ENCODE measurements around the gene RNLS.

DNA sequence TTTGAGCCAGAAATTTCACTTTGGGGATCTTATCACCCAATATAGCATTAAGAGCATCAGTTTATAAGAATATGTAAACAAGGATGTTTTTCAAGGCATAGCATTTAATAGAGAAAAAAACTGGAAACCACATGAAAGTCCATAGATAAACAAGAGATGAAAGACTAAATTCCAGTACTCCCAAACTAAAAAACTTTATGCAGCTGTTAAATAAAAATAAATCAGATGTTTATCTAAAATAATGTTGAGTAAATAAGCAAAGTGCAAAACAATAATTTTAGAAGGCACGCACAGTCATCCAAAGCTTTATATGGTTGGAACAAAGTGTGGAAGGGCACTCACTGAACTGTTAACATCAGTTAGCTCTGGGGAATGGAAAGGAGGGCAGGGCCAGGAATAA lies 21.0 kb downstream of the RNLS start:
- TF ChIP-seq, protein P1, sequence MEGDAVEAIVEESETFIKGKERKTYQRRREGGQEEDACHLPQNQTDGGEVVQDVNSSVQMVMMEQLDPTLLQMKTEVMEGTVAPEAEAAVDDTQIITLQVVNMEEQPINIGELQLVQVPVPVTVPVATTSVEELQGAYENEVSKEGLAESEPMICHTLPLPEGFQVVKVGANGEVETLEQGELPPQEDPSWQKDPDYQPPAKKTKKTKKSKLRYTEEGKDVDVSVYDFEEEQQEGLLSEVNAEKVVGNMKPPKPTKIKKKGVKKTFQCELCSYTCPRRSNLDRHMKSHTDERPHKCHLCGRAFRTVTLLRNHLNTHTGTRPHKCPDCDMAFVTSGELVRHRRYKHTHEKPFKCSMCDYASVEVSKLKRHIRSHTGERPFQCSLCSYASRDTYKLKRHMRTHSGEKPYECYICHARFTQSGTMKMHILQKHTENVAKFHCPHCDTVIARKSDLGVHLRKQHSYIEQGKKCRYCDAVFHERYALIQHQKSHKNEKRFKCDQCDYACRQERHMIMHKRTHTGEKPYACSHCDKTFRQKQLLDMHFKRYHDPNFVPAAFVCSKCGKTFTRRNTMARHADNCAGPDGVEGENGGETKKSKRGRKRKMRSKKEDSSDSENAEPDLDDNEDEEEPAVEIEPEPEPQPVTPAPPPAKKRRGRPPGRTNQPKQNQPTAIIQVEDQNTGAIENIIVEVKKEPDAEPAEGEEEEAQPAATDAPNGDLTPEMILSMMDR (IDR thresholded peaks at IDR 0.05 in 2 of 3, conservative IDR thresholded peaks at IDR 0.05 in 1 of 3; ENCODE audit: borderline replicate concordance in 1 of 3, insufficient read depth in 1 of 3, low read depth in 2 of 3, low read length in 2 of 3): no peak
- TF ChIP-seq SIN3A (IDR thresholded peaks at IDR 0.05; ENCODE audit: low read depth): no peak
- no peak for TF ChIP-seq POLR2A (IDR thresholded peaks at IDR 0.05; ENCODE audit: borderline replicate concordance, extremely low read depth, insufficient read depth, insufficient read length)
- TF ChIP-seq, protein P2, sequence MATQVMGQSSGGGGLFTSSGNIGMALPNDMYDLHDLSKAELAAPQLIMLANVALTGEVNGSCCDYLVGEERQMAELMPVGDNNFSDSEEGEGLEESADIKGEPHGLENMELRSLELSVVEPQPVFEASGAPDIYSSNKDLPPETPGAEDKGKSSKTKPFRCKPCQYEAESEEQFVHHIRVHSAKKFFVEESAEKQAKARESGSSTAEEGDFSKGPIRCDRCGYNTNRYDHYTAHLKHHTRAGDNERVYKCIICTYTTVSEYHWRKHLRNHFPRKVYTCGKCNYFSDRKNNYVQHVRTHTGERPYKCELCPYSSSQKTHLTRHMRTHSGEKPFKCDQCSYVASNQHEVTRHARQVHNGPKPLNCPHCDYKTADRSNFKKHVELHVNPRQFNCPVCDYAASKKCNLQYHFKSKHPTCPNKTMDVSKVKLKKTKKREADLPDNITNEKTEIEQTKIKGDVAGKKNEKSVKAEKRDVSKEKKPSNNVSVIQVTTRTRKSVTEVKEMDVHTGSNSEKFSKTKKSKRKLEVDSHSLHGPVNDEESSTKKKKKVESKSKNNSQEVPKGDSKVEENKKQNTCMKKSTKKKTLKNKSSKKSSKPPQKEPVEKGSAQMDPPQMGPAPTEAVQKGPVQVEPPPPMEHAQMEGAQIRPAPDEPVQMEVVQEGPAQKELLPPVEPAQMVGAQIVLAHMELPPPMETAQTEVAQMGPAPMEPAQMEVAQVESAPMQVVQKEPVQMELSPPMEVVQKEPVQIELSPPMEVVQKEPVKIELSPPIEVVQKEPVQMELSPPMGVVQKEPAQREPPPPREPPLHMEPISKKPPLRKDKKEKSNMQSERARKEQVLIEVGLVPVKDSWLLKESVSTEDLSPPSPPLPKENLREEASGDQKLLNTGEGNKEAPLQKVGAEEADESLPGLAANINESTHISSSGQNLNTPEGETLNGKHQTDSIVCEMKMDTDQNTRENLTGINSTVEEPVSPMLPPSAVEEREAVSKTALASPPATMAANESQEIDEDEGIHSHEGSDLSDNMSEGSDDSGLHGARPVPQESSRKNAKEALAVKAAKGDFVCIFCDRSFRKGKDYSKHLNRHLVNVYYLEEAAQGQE (IDR thresholded peaks at IDR 0.05; ENCODE audit: low read depth): no peak
- TF ChIP-seq EZH2phosphoT487 (IDR thresholded peaks at IDR 0.05; ENCODE audit: borderline replicate concordance): no peak
- no peak for TF ChIP-seq SRF (IDR thresholded peaks at IDR 0.05; ENCODE audit: low read depth)
- no peak for TF ChIP-seq CEBPB (IDR thresholded peaks at IDR 0.05; ENCODE audit: low read depth)
- TF ChIP-seq, protein P3, sequence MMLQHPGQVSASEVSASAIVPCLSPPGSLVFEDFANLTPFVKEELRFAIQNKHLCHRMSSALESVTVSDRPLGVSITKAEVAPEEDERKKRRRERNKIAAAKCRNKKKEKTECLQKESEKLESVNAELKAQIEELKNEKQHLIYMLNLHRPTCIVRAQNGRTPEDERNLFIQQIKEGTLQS (IDR thresholded peaks at IDR 0.05): no peak
- no peak for TF ChIP-seq POLR2AphosphoS5 (IDR thresholded peaks at IDR 0.05; ENCODE audit: low read depth, low read length)
- no peak for TF ChIP-seq ELF1 (IDR thresholded peaks at IDR 0.05; ENCODE audit: borderline replicate concordance, low read depth)

Measured in HCT116 (cell line).